Jurkat, Clone E6-1 (cell line): ENCODE measurements around the gene OPCML.

Source experiments
- DNase-seq: peaks from one replicate; pipeline ENCODE4 v3.0.0-alpha.2; 2011; ENCODE audit warnings: low read depth, low spot score
- H3K4me3 ChIP-seq: 2 replicates; pipeline ENCODE4 v1.5.1; 2011; ENCODE audit warnings: mild to moderate bottlenecking, low read length, control low read depth, moderate library complexity

OPCML gene

GRCh38 chr11:133046252-133046651 lies 486.0 kb downstream of the OPCML start:
- H3K4me3 ChIP-seq = no peak overlapping the region
- no peak for DNase-seq

- H3K4me3 ChIP-seq = no peak overlapping the region
- DNase-seq = no peak
These were observed 490.1 kb downstream of the OPCML start for GRCh38 chr11:133041928-133042882.

- no peak overlapping the region for H3K4me3 ChIP-seq
- DNase-seq = no peak
These were observed 491.1 kb downstream of the OPCML start for GRCh38 chr11:133041181-133041580.

GRCh38 chr11:133040289-133040900 lies 491.9 kb downstream of the OPCML start:
- H3K4me3 ChIP-seq = no peak overlapping the region
- DNase-seq = no peak

GRCh38 chr11:133038850-133039249 lies 493.5 kb downstream of the OPCML start:
- no peak overlapping the region for H3K4me3 ChIP-seq
- DNase-seq = peak; percentile 34

GRCh38 chr11:133034929-133035328 lies 497.4 kb downstream of the OPCML start:
- no peak overlapping the region for H3K4me3 ChIP-seq
- no peak for DNase-seq

- no peak overlapping the region for H3K4me3 ChIP-seq
- DNase-seq = no peak
These were observed 503.2 kb downstream of the OPCML start for GRCh38 chr11:133029107-133029506.

GRCh38 chr11:133026952-133027351 lies 505.3 kb downstream of the OPCML start:
- DNase-seq = no peak
- H3K4me3 ChIP-seq = no peak overlapping the region

- H3K4me3 ChIP-seq = no peak overlapping the region
- DNase-seq = no peak
These were observed 508.0 kb downstream of the OPCML start for GRCh38 chr11:133024301-133024700.

- no peak overlapping the region for H3K4me3 ChIP-seq
- no peak for DNase-seq
These were observed 509.1 kb downstream of the OPCML start for GRCh38 chr11:133023232-133023631.

GRCh38 chr11:133021553-133021952 lies 510.7 kb downstream of the OPCML start:
- DNase-seq = no peak
- H3K4me3 ChIP-seq = no peak overlapping the region

- no peak overlapping the region for H3K4me3 ChIP-seq
- DNase-seq = no peak
These were observed 512.0 kb downstream of the OPCML start for GRCh38 chr11:133020372-133020714.

- H3K4me3 ChIP-seq = no peak overlapping the region
- DNase-seq = no peak
These were observed 512.5 kb downstream of the OPCML start for GRCh38 chr11:133019545-133020371.

- DNase-seq = no peak
- no peak overlapping the region for H3K4me3 ChIP-seq
These were observed 516.8 kb downstream of the OPCML start for GRCh38 chr11:133015457-133015856.

GRCh38 chr11:133014337-133014736 lies 518.0 kb downstream of the OPCML start:
- DNase-seq = no peak
- no peak overlapping the region for H3K4me3 ChIP-seq

GRCh38 chr11:133012803-133013202 lies 519.5 kb downstream of the OPCML start:
- DNase-seq = no peak
- no peak overlapping the region for H3K4me3 ChIP-seq

- no peak overlapping the region for H3K4me3 ChIP-seq
- no peak for DNase-seq
These were observed 520.7 kb downstream of the OPCML start for GRCh38 chr11:133011604-133012003.

GRCh38 chr11:133007027-133007584 lies 525.2 kb downstream of the OPCML start:
- DNase-seq = no peak
- H3K4me3 ChIP-seq = no peak overlapping the region

GRCh38 chr11:133004369-133004768 lies 527.9 kb downstream of the OPCML start:
- H3K4me3 ChIP-seq = no peak overlapping the region
- DNase-seq = no peak
